Skin epidermis (tissue), 12 donors: ENCODE measurements around the gene EFCC1.
A peak's percentile ranks its signal among the peaks of the same experiment; 100 is the strongest.

Experiments used
- H3K27ac ChIP-seq, 21 experiments: fragments of 200-600 bp; sonication (generic) in 11 of 21; one replicate each; pipeline ENCODE4 v1.5.0; 2020; ENCODE audit warnings: mild to moderate bottlenecking in 3 of 21, inconsistent platforms in 2 of 21, moderate library complexity in 2 of 21
- H3K4me3 ChIP-seq, 7 experiments: fragments of 200-600 bp; sonication (generic) in 2 of 7; one replicate each; pipeline ENCODE4 v1.5.0; 2020; ENCODE audit warnings: inconsistent platforms in 2 of 7, mild to moderate bottlenecking in 2 of 7, moderate library complexity in 1 of 7

EFCC1 gene

DNA sequence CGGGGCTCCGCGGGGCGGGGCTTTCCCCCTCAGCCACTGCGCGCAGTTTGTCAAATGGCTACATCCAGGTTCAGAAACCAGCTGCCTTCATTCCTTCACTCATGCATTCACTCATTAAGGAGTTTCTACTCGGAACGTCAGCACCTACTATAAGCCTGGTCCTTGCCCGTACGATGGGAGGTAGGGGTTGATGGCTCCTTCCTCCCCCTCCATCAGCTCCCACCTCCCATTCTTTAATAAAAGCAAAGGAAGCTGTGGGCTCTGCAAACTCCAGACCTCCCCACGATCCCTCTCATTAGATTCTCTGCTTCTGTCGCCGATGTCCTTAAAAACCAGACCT lies 7.0 kb upstream of the EFCC1 start:
- H3K4me3 ChIP-seq, result peak overlapping the region in 6 of 7 experiments; percentile 2 to 42 (median 36)

DNA sequence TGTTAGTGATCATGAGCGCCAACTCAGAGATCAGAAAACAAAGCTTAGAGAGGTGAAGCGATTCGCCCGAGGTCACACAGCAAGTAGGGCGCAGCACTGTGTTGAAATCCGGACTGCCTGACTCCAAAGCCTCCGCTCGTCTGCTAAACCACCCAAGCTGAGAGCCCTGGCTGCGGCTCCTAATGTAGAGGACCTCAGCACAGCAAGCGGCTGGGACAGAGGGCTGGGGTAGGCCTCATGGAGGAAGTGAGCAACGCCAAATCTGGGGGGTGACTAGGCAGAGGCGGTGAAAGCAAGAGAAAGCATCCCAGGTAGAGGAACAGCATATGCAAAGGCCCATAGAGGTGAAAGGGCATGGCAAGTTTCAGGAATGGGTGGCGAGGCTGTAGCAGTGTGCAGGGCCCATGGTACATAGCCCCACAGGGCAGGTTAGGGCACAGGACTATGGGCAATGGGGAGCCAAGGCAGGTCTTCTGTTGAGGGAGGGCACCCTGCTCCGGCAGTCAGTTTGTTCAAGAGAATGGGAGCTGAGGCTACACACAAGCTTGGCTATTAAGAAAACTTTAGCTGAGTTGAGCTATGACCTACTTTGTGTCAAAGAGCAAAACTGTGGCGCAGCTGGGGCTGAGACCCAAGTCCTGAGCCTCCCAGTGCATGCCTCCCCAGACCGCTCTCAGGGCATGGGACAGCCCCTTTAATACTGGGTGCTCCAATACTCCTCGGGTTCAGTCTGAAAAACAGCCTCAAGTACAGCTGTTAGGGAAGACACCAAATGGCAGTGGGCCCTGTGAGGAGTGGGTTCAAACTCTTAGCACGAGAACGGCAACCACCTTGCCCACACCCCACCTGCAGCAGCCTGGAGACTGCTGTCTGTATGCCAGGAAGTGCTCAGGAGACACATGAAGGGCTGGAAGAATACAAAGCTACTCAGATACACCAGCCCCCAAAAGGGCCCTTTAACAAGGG lies 6.2 kb upstream of the EFCC1 start:
- H3K4me3 ChIP-seq, result peak overlapping the region in 2 of 7 experiments; percentile 2 to 42
- no peak overlapping the region for H3K27ac ChIP-seq

More for the DNA sequence above, 7.0 kb upstream of the EFCC1 start:
- no peak overlapping the region for H3K27ac ChIP-seq

DNA sequence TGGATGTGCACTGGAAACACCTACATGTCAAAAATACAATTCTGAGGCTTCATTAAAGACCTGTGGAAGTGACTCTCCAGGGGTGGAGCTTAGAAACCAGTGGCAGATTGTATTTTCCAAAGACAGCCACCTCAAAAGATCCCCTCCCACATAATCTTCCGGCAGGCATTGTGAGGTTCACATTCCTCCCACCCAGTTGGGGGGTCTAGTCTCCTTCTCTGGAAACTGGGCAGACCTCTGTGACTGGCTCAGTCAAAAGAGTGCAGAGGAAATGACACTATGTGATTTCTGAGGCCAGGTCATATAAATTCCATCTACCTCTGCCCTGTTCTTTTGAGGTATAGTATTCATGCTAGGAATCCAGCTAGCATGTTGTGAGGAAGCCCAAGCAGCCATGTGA lies 5.4 kb upstream of the EFCC1 start:
- Histone ChIP-seq H3K4me3 (no peak overlapping the region), H3K27ac (no peak overlapping the region)

DNA sequence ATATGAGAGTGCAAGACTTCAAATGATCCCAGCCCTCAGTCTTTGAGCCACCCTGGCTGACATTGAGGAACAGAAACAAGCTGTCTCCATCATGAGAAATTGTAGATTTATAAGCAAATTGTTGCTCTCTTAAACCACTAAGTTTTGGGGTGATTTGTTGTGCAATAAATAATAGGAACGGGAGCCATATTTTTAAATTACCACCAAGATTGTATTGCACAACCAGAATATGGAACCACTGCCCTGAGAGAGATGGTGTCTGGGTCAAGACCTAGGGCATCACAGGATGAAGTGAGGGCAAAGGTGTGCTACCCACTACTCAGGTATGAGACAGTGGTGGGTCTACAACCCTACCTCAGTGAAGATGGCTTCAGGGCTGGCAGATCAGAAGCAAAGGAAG lies 4.9 kb upstream of the EFCC1 start:
- no peak overlapping the region for H3K27ac ChIP-seq

DNA sequence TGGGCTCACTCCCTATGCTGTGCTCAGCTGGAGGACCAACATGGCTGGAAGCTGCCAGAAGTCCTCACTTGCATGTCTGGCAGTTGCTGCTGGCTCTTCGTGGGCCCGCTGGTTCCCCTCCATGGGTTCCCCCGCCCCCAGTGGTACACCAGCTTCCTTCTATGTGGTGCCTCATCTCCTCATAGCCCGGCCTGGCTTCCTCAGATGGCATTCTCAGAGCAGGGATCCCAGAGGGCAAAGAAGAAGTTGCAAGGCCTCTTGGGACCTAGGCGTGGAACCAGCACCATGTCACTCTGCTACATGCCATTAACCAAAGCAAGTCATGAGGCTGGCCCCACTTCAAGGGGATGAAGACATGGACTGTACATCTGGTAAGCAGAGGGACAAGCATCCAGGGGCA lies 4.4 kb upstream of the EFCC1 start:
- H3K27ac ChIP-seq, result no peak overlapping the region
- no peak overlapping the region for H3K4me3 ChIP-seq

More for the DNA sequence above, 4.9 kb upstream of the EFCC1 start:
- H3K4me3 ChIP-seq, result no peak overlapping the region

- Histone ChIP-seq H3K27ac (no peak overlapping the region), H3K4me3 (no peak overlapping the region)
Measured at GRCh38 chr3:128997486-128998133, 3.5 kb upstream of the EFCC1 start.

GRCh38 chr3:128998561-128998960 lies 2.5 kb upstream of the EFCC1 start:
- no peak overlapping the region for H3K4me3 ChIP-seq
- H3K27ac ChIP-seq, result no peak overlapping the region

- H3K4me3 ChIP-seq, result no peak overlapping the region
- no peak overlapping the region for H3K27ac ChIP-seq
Measured at GRCh38 chr3:128999102-128999501, 2.0 kb upstream of the EFCC1 start.

- peak overlapping the region; percentile 31 to 53 (median 44) for H3K4me3 ChIP-seq
- H3K27ac ChIP-seq, result peak overlapping the region in 12 of 21 experiments; percentile 3 to 81 (median 55)
Measured at GRCh38 chr3:129000742-129001100, 383 bp upstream of the EFCC1 start.

DNA sequence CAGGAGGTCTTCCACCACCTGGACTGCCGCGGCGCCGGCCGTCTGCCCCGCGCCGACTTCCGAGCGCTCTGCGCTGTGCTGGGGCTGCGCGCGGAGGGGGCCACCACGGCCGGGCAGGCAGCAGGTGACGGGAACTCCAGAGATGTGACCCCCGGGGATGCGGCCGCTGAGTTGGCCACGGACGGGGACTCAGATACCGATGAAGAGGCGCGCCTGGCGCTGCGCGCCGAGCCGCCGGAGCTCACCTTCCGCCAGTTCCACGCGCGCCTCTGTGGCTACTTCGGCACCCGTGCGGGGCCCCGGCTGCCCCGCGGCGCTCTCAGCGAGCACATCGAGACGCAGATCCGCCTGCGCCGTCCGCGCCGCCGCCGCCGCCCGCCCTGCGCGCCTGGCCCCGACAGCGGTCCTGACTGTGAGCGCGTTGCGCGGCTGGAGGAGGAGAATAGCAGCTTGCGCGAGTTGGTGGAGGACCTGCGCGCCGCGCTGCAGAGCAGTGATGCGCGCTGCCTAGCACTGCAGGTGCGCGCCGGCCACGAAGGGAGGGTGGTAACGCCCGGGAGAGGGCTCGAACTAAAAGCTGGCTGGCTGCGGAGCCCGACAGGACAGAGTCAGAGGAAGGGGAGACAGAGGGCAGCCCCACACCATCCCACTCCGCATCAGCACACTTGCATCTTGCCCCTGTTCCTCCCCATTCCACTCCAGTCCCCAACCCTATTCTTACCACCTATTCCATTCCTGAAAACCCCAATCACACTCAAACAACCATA lies 885 bp downstream of the EFCC1 start:
- Histone ChIP-seq H3K27ac (peak overlapping the region in 7 of 21 experiments; percentile 27 to 81 (median 61)), H3K4me3 (peak overlapping the region; percentile 31 to 53 (median 44))

DNA sequence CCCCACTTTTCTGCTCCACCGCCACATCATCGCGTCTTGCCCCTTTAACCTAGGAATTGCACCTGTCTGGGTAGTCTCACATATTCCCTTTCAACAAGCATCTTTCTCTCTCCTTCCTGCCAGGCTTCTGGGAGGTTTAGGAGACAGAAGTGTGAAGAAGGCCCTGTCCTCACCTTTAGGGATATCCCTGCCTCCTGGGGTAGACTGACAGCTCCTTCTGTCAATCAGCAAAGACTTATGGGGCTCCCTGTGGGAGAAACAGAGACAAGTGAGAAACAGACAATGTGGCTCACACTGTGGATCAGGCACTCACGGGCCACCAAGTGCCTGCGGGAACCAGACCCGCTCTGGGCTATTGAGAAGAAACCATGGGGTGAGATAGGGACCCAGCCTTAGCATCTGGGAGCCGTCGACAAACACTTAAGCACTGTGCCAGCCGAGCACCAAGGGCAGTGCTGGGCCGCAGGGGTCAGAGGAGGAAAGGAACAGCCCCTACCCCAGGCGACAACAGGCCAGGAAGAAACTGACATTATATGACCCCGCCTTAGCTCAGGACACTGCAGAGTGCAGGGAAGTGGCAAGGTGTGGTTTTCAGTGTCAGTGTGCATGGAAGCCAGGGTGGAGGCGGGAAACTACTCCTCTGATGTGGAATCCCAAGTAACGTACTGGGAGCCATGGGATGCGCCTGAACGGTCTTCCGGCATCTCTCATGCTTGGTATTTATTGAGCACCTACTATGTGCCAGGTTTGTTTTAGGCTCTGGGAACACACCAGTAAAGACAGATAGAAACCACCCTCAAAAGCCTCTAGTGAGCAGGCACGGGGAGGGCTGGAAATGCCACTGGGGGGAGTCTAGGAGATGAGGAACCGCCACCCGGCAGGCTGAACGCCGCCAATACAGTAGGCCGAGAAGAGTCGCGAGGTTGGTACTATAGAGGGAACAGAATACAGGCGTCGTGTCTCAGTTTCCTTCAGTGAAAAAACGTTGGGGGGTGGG lies 1.8 kb downstream of the EFCC1 start:
- Histone ChIP-seq H3K27ac (no peak overlapping the region), H3K4me3 (peak overlapping the region in 5 of 7 experiments; percentile 5 to 47 (median 19))

DNA sequence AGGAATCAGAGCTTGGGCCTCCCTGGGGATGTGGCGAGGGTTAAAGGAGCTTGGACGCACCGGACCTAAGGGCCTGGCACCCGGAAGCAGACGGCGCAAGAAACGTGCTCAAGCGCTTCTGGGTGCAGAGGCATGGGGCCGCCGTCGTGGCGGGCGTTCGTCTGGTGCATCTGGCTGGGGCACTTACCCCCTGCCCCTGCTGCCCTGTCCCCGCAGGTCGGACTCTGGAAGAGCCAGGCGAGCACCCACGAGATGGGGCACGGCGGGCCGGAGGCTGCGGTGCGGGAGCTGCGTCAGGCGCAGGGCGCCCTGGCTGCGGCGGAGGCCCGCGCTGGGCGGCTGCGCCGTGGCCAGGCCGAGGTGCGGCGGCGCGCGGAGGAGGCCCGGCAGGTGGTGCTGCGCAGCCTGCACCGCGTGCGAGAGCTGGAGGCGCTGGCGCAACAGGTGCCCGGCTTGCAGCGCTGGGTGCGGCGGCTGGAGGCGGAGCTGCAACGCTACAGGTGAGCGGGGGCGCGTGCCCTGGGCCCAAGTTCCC lies 2.5 kb downstream of the EFCC1 start:
- H3K4me3 ChIP-seq, result peak overlapping the region in 3 of 7 experiments; percentile 5 to 19 (median 6)

GRCh38 chr3:129004639-129005295 lies 3.7 kb downstream of the EFCC1 start:
- H3K27ac ChIP-seq, result peak overlapping the region in 3 of 21 experiments; percentile 1 to 24 (median 10)

More for the DNA sequence above, 2.5 kb downstream of the EFCC1 start:
- no peak overlapping the region for H3K27ac ChIP-seq

DNA sequence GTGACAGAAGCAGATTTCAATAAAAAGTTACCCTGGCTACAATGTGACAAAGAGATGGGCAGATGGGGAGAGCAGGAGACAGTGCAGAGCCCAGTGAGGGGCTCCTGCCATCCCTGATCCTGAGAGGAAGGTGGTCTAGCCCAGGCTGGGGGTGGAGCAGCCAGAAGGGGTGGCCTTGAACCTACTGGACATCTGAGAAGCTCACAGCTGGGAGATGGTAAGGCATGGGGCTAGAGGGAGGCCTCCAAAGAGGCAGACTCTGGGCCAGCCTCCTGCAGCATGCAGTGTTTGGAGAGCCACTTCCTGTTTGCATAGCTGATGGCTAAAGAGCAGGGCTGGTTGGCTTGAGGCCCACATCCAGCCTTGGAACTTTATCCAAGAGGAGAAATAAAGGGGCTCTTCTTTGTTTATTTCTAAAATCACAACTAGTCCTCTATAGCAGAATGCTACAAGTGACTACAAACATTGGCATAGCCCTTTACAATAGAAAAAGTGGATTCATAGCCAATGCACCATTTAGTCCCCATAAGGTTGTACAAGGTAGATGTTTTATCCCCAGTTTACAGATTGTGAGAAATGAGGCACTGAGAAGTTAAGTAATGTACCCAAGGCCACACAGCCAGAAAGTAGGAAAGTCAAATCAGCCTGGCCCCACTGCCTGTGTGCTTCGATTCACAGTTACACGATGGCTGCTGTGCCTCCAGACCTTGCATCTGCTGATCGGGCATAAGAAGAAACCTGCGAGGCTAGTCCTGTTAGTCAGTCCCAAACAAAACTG lies 4.6 kb downstream of the EFCC1 start:
- H3K4me3 ChIP-seq, result no peak overlapping the region

More at GRCh38 chr3:129004639-129005295, 3.7 kb downstream of the EFCC1 start:
- H3K4me3 ChIP-seq, result no peak overlapping the region

DNA sequence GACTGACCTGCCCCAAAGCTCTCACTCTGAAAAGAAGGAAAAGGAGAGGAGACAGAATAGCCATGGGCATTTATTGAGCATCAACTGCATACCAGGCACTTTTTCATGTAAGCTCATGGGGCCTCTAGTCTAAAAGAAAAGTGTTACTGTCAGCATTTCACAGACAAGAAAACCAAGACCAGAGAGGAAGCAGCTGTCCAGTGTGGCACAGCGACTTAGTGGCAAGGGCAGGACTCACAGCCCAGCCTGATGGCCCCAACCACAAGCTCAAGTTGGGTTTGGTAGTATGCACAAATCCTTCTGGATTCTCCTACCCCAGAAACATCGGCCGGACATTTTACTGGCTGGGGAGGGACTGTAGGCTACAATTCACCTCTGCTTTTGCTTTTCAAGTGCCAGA lies 5.8 kb downstream of the EFCC1 start:
- Histone ChIP-seq H3K4me3 (no peak overlapping the region), H3K27ac (no peak overlapping the region)

More for the DNA sequence above, 4.6 kb downstream of the EFCC1 start:
- H3K27ac ChIP-seq, result peak overlapping the region in 4 of 21 experiments; percentile 6 to 24 (median 14)

DNA sequence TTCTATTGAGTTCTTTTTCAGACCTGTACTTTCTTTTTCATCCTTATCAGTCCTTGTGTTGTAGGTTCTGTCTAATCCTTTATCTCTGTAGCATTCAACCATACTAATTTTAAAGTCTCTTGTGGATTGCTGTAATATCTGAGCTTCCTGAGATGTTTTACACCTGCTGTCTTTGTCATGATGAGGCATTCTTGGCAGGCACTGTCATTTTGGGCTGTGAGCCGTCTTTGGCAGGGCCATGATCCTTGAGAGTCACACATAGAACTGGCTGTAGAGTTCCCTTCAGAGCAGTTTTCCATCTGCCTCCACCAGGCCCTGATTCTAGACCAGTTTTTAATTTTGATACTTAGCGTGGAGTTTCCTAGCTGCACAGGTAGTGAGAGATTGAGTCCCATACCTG lies 6.7 kb downstream of the EFCC1 start:
- no peak overlapping the region for H3K4me3 ChIP-seq
- no peak overlapping the region for H3K27ac ChIP-seq

- Histone ChIP-seq H3K27ac (no peak overlapping the region), H3K4me3 (no peak overlapping the region)
Measured at GRCh38 chr3:129009266-129009665, 8.2 kb downstream of the EFCC1 start.
